Keratinocyte (primary cell): Measurements from ENCODE around the gene DMD. TPM values are rescaled to one million over a fixed set of nuclear protein-coding genes. Genes with fewer than 3 reads are reported as not detected.

ENCODE experiments used
- DNase-seq: peaks from one replicate; pipeline ENCODE4 v3.0.0-alpha.2; 2011; ENCODE audit warnings: low read depth, missing footprints, low spot score
- FAIRE-seq: peaks from 2 replicates; lab custom pipeline; 2011; peaks lifted over from hg19 to GRCh38; lab: Jason Lieb, UNC
- H2AFZ ChIP-seq: 2 replicates; pipeline ENCODE4 v1.6.0; 2012; ENCODE audit warnings: low read length, control low read depth, inconsistent platforms; ENCODE audit not compliant: control insufficient read depth
- H3K27ac ChIP-seq: 2 replicates; pipeline ENCODE4 v1.5.1; 2011; ENCODE audit warnings: low read length; ENCODE audit not compliant: control insufficient read depth, insufficient read depth
- H3K27me3 ChIP-seq: 3 replicates; pipeline ENCODE4 v1.6.0; 2011; ENCODE audit warnings: low read length; ENCODE audit not compliant: control insufficient read depth, insufficient read depth; ENCODE audit errors: extremely low read depth
- H3K36me3 ChIP-seq, 2 experiments: 2 replicates in 1 of 2; 3 replicates in 1 of 2; pipeline ENCODE4 v1.5.1; 2011; ENCODE audit warnings: low read length in 2 of 2, mild to moderate bottlenecking in 1 of 2; ENCODE audit not compliant: control insufficient read depth in 2 of 2, insufficient read depth in 2 of 2; ENCODE audit errors: extremely low read depth in 1 of 2
- H3K4me1 ChIP-seq: 3 replicates; pipeline ENCODE4 v1.5.1; 2011; ENCODE audit warnings: low read length; ENCODE audit not compliant: control insufficient read depth, insufficient read depth; ENCODE audit errors: extremely low read depth
- H3K4me2 ChIP-seq: 3 replicates; pipeline ENCODE4 v1.6.0; 2011; ENCODE audit warnings: low read depth, low read length; ENCODE audit not compliant: control insufficient read depth, insufficient read depth; ENCODE audit errors: extremely low read depth
- H3K4me3 ChIP-seq, 3 experiments: fragments of 200-600 bp in 1 of 3; sonication (generic) in 1 of 3; 2 replicates in 2 of 3; 3 replicates in 1 of 3; pipeline ENCODE4 v1.5.1; 2011 to 2016; ENCODE audit warnings: low read length in 3 of 3, mild to moderate bottlenecking in 3 of 3, control low read depth in 2 of 3, inconsistent platforms in 1 of 3, low read depth in 1 of 3, mixed read lengths in 1 of 3, mixed run types in 1 of 3, moderate library complexity in 1 of 3; ENCODE audit not compliant: control insufficient read depth in 2 of 3, insufficient read depth in 2 of 3; ENCODE audit errors: extremely low read depth in 1 of 3
- H3K79me2 ChIP-seq: 2 replicates; pipeline ENCODE4 v1.6.0; 2012; ENCODE audit warnings: low read length; ENCODE audit not compliant: control insufficient read depth, insufficient read depth
- H3K9ac ChIP-seq: 3 replicates; pipeline ENCODE4 v1.6.0; 2011; ENCODE audit warnings: low read length; ENCODE audit not compliant: control insufficient read depth, insufficient read depth; ENCODE audit errors: extremely low read depth
- H3K9me1 ChIP-seq: 3 replicates; pipeline ENCODE4 v1.6.0; 2011; ENCODE audit warnings: low read length; ENCODE audit not compliant: control insufficient read depth, insufficient read depth; ENCODE audit errors: extremely low read depth
- H3K9me3 ChIP-seq: 2 replicates; pipeline ENCODE4 v1.5.1; 2012; ENCODE audit warnings: low read depth, low read length; ENCODE audit not compliant: control insufficient read depth
- H4K20me1 ChIP-seq: 3 replicates; pipeline ENCODE4 v1.6.0; 2011; ENCODE audit warnings: low read length; ENCODE audit not compliant: control insufficient read depth, insufficient read depth; ENCODE audit errors: extremely low read depth
- CTCF ChIP-seq, 3 experiments: IDR thresholded peaks in 1 of 3; conservative IDR thresholded peaks in 1 of 3; optimal IDR thresholded peaks in 1 of 3; 2 replicates in 2 of 3; 3 replicates in 1 of 3; pipeline versions ENCODE3 to v1.5.1; 2011; ENCODE audit warnings: low read length in 3 of 3, mild to moderate bottlenecking in 3 of 3, moderate library complexity in 2 of 3, control low read depth in 1 of 3, inconsistent platforms in 1 of 3; ENCODE audit not compliant: insufficient read depth in 2 of 3; ENCODE audit errors: extremely low read depth in 1 of 3
- EZH2 ChIP-seq: IDR thresholded peaks from one replicate; pipeline ENCODE4 v1.6.1; 2012; ENCODE audit warnings: inconsistent platforms, mild to moderate bottlenecking, low read length, moderate library complexity
- dilution Hi-C: fragments of 300-500 bp; cut with MboI; formaldehyde crosslinking; loops from one replicate; pipeline ENCODE4 v1.7.0; 2020; ENCODE audit warnings: low sequenced_read_pairs; ENCODE audit not compliant: extremely low pct_ligation_motif_present
- polyA plus RNA-seq, 5 experiments: library from polyadenylated mRNA; depleted of rRNA in 3 of 5; stranded (reverse) in 3 of 5; stranded (forward) in 1 of 5; unstranded in 1 of 5; fragments of >200 nt; gene quantifications; 1 replicate in 1 of 5; 2 replicates in 3 of 5; 3 replicates in 1 of 5; pipeline versions ENCODE4 v1.2.1 to v1.2.3, GENCODE V29; 2011 to 2012; ENCODE audit warnings: missing spikeins in 2 of 5, low read depth in 1 of 5, low replicate concordance in 1 of 5

Gene DMD
- polyA plus RNA-seq, 1 donor (not counting 4 experiments of a cell fraction or from before 2014, with no cell fraction given) = 8.9 TPM

- Histone ChIP-seq H2AFZ (no peak overlapping the region), H3K4me3 (no peak overlapping the region), H3K27me3 (no peaks in the 10 kb centered on the region), H3K4me2 (no peak overlapping the region), H3K79me2 (no peaks in the 10 kb centered on the region), H3K9me1 (no peaks in the 10 kb centered on the region), H3K9me3 (no peaks in the 10 kb centered on the region), H3K36me3 (no peaks in the 10 kb centered on the region), H3K27ac (no peak overlapping the region), H3K9ac (no peak overlapping the region), H4K20me1 (no peaks in the 10 kb centered on the region), H3K4me1 (no peaks in the 10 kb centered on the region)
- dilution Hi-C loops = no loop called here
- no peak for TF ChIP-seq EZH2
- no peak for TF ChIP-seq CTCF (optimal IDR thresholded peaks at IDR 0.05 in 1 of 3, IDR thresholded peaks at IDR 0.05 in 1 of 3, conservative IDR thresholded peaks at IDR 0.05 in 1 of 3; ENCODE audit: extremely low read depth in 1 of 3, insufficient read depth in 2 of 3, low read length in 3 of 3)
- DNase-seq = no peak
- no peak for FAIRE-seq
These were observed 815.5 kb downstream of the DMD start for GRCh38 chrX:32395878-32396277.

- no peak overlapping the region for H3K27ac ChIP-seq
- no peaks in the 10 kb centered on the region for H3K27me3 ChIP-seq
- H4K20me1 ChIP-seq = no peaks in the 10 kb centered on the region
- dilution Hi-C loops = no loop called here
- DNase-seq (no peak), FAIRE-seq (no peak)
- H3K9me3 ChIP-seq = no peaks in the 10 kb centered on the region
- no peak overlapping the region for H3K4me3 ChIP-seq
- no peaks in the 10 kb centered on the region for H3K4me1 ChIP-seq
- H3K36me3 ChIP-seq = no peaks in the 10 kb centered on the region
- no peaks in the 10 kb centered on the region for H3K9me1 ChIP-seq
- no peak overlapping the region for H2AFZ ChIP-seq
- H3K9ac ChIP-seq = no peak overlapping the region
- no peaks in the 10 kb centered on the region for H3K79me2 ChIP-seq
- no peak for TF ChIP-seq EZH2
- TF ChIP-seq CTCF (optimal IDR thresholded peaks at IDR 0.05 in 1 of 3, IDR thresholded peaks at IDR 0.05 in 1 of 3, conservative IDR thresholded peaks at IDR 0.05 in 1 of 3; ENCODE audit: extremely low read depth in 1 of 3, insufficient read depth in 2 of 3, low read length in 3 of 3) = no peak
- no peak overlapping the region for H3K4me2 ChIP-seq
These were observed 818.7 kb downstream of the DMD start for GRCh38 chrX:32392655-32393054.
